Stimulated activated CD4-positive, alpha-beta T cell treated with anti-CD3 and anti-CD28 coated beads, Interleukin-15, amount 100 ng/mL, for 1 hour (primary cell): ENCODE results near the gene STPG3.
A peak's percentile ranks its signal among the peaks of the same experiment; 100 is the strongest.

Experiments used
- DNase-seq, 2 donors: peaks; one replicate each; pipeline ENCODE4 v3.0.0-alpha.2; 2020; ENCODE audit warnings: low read depth in 1 of 2, low spot score in 1 of 2

Gene STPG3

DNA sequence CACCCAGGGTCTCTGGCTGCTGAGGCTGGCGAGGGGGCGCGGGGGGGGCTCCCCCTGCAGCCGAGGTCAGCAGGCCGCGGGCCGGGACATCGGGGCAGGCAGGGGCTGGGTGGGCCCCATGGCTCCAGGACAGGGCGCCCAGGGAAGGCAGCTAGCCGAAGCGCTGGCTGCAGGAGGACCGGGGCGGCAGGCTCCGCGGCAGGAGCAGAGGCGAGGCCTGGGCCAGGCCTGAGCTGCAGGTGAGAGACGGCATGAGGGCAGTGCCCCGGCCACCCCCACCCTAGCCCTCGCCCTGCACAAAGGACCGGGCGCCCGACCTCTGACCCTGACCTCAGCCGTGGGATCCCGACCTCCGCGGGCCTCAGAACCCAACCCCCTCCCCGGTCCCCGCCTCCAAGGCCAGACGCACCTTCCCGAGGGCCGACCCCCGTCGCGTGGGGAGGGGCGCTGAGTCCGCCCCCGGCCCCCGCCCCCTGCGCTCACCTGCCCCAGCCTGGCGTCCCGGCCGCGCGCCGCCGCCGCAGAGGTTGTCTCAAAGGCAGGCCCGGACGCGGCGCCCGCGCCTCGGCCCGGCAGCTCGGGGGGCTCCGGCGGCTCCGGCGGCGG lies 29.5 kb upstream of the STPG3 start:
- DNase-seq = no peak

GRCh38 chr9:137222190-137223077 lies 28.7 kb upstream of the STPG3 start, which contains the start of gene RNF208:
Gene RNF208, minus strand, starts transcription at chr9:137222240. Its CDS starts 1,028 bp downstream, at chr9:137221212.
- DNase-seq = no peak

DNA sequence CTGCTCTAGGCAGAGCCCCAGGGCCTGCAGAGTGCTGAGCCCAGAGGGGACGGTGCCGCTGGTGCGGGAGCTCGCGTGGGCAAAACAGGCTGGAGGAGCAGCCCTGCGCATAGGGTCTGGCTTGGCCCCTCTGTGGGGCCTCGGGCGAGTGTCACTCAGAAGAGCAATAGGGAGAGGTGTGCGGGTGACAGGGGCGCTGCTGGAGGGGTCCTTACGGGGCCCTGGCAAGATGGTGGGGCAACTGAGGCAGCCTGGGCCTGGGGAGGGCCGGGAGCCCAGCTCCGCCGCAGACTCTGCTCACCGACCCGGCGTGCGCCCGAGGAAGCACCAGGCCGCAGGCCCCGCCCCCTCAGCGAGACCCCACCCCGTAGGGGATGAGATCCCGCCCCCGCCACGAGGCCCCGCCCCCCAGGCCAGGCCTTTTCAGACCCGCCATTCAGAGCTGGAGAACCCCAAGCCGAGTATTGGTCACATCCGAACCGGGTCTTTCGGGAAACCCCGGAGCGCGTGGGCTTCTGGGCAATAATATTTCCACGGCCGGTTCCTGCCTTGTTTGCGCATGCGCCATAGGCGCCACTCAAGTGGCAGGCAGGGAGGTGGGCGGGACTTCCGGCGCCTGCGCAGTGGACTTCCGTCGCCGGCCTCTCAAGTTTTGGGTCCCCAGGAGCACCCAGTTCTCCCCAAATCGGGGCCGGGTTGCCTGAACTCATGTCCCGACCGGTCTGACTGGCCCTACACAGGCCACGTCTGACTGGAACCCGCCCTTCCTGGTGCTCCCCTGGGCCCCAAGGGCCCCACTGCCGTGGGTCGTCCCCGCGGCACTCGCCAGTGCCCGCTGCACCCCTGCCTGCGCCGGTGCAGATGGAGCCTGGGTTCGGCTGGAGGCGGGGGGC lies 27.8 kb upstream of the STPG3 start:
- DNase-seq = peak; percentile 96 to 98

DNA sequence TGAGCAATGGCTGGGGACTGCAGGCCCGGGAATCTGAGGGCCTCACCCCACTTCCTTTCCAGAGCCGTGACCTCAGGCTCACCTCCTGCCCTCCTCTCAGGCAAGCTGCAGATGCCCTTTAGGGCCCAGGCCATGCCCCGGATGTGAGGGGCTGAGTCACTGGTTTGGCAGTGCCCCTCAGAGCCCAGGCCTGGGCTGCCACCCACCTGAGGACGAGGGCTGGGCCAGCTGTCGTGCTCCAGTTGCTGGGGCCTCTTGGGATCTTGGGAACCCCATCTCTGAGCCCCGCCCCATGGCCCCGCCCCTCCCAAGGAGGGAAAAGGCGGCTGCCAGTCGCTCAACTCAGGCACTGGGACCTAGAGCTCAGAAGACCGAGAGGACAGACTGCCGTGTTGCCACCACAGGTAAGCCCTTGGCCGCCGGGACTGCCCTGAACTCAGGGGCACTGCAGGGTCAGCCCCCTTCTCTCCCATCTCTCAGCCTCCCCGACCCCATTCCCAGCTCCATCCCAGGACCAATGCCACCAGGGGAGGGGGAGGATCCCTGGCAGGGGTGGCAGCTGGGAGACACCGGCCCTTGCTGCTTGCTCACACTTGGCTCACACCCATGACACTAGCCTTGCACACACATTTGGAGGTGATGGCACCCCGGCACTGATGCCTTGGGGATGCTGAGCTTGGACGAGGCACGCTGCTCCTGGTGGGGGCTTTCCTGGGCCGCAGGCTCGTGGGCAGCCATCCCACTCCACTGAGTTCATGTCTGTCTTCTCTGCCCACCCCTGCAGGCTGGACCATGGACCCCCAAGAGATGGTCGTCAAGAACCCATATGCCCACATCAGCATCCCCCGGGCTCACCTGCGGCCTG lies 26.0 kb upstream of the STPG3 start, which contains the start of gene CYSRT1:
Gene CYSRT1 (plus strand): TSS at position 345 of the 865 bp plus-strand sequence. CDS start 448 bp downstream, at position 793.
- DNase-seq = no peak

- DNase-seq = no peak
Observed at GRCh38 chr9:137225699-137226331, 25.3 kb upstream of the STPG3 start.

DNA sequence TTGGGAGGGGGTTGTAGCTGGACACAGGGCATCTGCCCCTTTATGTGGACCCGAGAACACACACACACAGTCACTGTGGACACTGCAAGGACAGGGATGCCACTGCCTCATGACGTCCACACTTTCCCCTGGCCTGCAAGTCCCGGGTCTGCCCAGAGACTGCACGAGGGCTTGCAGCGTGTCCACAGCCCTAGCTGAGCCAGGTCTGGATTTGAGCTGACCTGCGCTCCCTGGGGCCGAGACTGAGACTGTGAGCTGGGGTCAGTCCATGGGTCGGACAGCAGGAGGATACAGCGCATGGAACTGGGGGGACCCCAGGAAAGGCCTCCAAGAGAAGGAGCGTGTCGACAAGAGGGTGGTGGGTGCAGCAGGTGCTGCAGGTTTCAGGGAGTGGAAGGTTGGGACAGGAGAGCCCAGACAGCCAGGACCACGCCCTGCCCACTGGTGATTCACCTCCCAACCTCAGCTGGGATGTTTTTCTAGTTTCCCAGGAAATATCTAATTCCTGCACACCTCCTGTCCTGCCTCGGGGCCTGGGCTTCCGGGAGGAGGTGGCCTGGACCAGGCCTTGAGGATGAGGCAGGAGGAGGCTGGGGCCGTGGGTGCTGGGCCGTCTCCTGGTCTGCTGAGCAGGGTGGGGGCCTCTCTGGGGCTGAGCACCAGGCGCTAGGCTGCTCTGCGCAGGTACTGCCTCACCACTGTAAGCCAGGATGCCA lies 24.6 kb upstream of the STPG3 start:
- no peak for DNase-seq

DNA sequence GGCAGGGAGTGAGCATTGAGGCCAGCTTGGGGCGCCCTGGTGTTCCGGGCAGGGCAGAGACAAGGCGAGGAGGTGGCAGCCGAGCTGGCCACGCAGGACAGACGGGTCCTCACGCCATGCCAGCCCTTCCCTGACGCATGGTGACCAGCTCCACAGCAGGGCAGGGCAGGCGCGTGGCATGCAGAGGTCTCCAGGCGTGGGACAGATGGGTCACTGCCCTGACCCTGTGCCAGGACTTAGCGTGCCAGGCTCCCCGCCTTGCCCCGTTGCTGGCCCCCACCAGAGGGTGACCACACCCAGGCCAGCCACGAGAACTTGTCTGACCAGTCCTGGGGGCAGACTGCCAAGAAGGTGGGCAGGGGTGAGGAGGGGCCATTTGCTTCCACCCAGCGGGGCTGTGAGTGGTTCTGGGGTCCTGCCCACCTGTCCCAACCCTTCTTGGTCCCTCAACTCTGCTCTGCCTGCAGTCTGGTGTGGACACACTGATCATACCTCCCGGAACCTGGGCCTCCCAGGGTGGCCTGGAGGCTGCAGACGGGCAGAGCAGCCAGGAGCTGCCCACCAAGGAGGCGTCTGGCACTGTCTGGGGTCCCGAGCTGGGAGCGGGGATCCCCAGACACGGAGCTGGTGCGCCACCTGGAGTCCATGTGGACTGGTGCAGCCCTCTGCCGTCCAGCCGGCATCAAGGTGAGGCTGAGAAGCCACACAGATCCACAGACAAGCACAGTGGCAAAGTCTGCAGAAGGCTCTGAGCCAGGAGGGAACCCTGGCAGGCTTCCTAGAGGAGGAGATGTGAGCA lies 23.8 kb upstream of the STPG3 start, which contains the start of gene RNF224:
Gene RNF224 (plus strand): TSS at position 449 of the 799 bp plus-strand sequence. CDS start 834 bp downstream, outside the sequence.
- peak; percentile 70 to 72 for DNase-seq

GRCh38 chr9:137227853-137228505 lies 23.1 kb upstream of the STPG3 start:
- no peak for DNase-seq

DNA sequence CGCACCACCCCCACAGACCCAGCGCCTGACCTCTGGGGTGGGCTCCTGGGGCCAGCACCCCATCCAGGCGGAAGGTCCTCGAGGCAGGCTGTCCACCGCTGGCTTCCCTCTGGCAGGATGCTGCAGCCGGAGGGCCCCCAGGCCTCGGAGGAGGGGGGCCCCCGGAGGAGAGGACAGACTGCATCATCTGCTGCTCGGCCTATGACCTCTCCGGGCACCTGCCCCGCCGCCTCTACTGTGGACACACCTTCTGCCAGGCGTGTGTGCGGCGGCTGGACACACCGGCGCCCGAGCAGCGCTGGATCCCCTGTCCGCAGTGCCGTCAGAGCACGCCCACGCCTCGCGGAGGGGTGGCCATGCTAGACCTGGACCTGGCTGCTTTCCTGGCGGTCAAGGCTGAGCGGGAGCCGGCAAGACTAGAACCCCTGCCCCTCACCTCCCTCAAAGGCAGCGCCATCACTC lies 22.5 kb upstream of the STPG3 start:
- no peak for DNase-seq

- no peak for DNase-seq
Observed at GRCh38 chr9:137228968-137229896, 21.9 kb upstream of the STPG3 start.

DNA sequence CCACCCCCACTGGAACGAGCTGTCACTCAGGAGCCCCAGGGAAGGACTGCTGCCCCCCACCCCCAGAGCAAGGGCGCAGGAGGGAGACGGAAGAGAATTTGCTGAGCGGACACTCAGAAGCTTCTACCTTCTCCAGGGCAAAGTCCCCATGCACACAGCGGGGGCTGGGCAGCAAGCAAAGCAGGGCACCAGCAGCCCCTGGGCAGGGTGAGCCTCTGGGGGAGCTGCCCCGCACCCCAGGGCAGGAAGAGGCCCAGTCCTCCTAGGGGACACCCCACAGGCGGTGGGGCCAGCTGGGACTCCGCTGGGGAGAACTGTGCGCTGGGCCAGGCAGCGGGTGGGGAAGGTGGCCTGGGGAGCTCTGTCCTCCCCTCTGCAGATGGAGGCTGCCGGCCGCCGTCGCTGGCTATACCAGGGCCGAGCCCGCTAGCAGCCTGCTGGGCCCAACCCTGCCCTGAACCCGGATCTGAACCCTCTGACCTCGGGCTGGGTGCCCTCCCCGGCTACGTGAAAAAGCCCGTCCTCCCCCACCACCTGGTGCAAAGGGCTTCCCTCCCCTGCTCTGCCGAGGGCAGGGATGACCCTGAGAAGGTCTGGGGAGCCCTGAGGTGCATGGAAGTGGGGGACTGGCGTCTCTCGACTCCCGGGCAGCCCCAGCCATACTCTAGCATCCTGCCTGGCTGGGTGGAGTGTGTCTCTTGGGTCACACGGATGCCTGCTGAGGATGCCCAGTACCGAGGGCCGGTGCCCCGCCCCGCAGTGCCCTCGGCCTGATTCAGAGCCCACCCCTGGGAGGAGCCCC lies 21.0 kb upstream of the STPG3 start:
- DNase-seq = no peak

DNA sequence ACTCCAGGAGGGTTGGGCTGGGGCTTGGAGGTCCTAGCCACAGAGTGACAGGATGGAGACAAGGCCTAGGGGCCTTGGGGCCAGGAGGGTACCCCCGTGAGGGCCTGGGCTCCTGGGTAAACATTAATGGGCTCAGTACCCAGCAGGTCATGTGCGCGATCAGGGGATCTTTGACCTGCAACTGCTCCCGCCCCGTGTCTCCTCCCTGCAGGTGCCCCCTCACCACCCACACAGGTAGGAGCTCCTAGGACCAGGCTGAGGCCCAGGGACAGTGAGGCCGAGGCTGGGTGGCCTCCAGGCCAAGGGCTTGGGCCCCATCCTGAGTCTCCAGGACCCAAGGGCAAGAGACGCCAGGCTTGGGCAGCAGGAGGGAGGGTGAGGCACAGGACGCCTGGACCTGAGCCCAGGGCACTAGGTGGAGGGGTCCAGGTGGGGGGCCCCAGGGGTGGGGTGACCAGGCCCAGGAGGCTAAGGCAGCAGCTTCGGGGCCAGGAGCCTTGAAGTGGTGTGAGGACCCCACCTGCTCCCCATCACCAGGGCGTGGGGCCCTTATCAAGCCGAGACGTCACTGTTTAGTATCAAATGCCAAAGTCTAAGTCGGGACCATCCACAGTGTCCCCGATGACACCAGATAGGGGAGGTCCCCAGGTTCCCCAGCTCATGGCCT lies 20.2 kb upstream of the STPG3 start, which contains the start of gene SLC34A3:
Gene SLC34A3 (plus strand): TSS at position 197 of the 667 bp plus-strand sequence. CDS start 802 bp downstream, outside the sequence.
- DNase-seq = no peak

DNA sequence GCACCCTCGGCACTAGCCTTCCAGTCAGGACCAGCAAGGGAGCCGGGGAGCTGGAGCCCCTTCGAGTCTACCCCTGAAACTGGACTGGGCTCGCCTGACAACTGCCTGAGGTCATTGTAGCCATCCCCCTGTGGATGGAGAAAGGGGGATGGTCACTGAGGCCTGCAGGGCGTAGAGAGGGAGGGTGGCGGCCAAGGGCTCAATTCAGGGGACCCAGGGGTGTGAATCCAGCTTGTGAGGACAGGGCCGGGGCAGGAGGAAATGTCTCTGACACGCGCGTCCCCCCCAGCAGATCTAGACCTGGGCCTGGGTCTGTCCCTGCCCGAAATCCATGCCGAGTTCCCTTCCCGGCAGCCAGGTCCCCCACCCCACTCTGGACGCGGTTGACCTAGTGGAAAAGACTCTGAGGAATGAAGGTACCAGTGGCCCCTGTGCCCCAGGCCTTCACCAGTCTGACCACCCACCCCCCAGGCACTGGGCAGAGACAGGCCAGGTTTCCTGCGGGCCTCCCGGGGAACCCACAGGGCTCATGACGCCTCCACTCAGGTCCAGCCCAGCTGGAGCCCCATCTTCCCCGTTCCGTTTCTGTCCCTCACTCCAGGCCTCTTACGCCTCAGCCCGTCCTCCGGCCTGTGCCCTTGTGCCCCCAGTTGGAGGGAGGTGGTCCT lies 19.6 kb upstream of the STPG3 start:
- DNase-seq = no peak

DNA sequence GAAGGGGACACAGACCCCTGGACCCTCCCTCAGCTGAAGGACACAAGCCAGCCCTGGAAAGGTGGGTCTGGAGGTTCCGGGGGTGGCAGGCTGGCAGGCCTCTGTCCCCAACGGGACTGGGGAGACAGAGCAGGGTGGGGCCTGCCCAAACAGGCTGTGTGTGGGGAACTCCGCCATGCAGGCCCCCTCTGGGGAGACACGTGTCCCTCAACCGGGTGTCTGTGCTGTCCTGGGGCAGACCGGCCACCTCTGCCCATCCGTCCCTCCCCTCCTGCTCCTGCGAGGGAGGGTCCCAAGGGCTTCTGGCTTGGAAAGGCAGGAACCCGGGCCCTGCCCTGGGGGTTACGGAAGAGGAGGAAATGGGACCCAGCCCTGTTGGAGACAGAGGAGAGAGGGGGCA lies 19.0 kb upstream of the STPG3 start:
- no peak for DNase-seq

DNA sequence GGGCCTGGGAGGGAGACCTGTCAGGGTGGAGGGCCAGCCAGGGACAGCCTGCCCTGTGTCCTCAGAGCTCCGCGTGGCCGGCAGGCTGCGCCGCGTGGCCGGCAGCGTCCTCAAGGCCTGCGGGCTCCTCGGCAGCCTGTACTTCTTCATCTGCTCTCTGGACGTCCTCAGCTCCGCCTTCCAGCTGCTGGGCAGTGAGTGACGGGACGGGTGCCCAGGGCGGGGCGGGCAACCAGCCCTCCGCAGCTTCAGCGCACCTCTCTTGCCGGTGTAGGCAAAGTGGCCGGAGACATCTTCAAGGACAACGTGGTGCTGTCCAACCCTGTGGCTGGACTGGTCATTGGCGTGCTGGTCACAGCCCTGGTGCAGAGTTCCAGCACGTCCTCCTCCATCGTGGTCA lies 18.6 kb upstream of the STPG3 start:
- DNase-seq = no peak
